ENCODE data around the gene AGAP2.

AGAP2 gene

GRCh38 chr12:57753756-57754337 lies 15.3 kb upstream of the AGAP2 start:
- no peak for DNase-seq (ENCODE audit: low read depth in 2 of 2)

- no peak for DNase-seq (ENCODE audit: low read depth in 2 of 2)
Observed at GRCh38 chr12:57752668-57753000, 14.1 kb upstream of the AGAP2 start.

- peak; percentile 97 to 99 for DNase-seq (ENCODE audit: low read depth in 2 of 2)
Observed at GRCh38 chr12:57751788-57752667, 13.5 kb upstream of the AGAP2 start, which contains the start of gene CDK4. Gene CDK4 (minus strand): TSS chr12:57752310. CDS start chr12:57751717, 593 bp downstream.

GRCh38 chr12:57751432-57751787 lies 12.9 kb upstream of the AGAP2 start:
- DNase-seq (ENCODE audit: low read depth in 2 of 2), result no peak

- DNase-seq (ENCODE audit: low read depth in 2 of 2), result no peak
Observed at GRCh38 chr12:57750561-57751431, 12.3 kb upstream of the AGAP2 start.

- DNase-seq (ENCODE audit: low read depth in 2 of 2), result no peak
Observed at GRCh38 chr12:57749061-57749460, 10.5 kb upstream of the AGAP2 start.

- DNase-seq (ENCODE audit: low read depth in 2 of 2), result no peak
Observed at GRCh38 chr12:57746025-57746424, 7.5 kb upstream of the AGAP2 start.

GRCh38 chr12:57745485-57745881 lies 6.9 kb upstream of the AGAP2 start:
- DNase-seq (ENCODE audit: low read depth in 2 of 2), result no peak

GRCh38 chr12:57744777-57745484 lies 6.4 kb upstream of the AGAP2 start, which contains the start of gene TSPAN31:
Gene TSPAN31 (plus strand): TSS chr12:57745039. CDS start chr12:57745155, 116 bp downstream.
- DNase-seq (ENCODE audit: low read depth in 2 of 2), result peak; percentile 88 to 90

- DNase-seq (ENCODE audit: low read depth in 2 of 2), result peak in 1 of 2 donors; percentile 42
Observed at GRCh38 chr12:57744194-57744776, 5.7 kb upstream of the AGAP2 start.

GRCh38 chr12:57743769-57744168 lies 5.2 kb upstream of the AGAP2 start:
- DNase-seq (ENCODE audit: low read depth in 2 of 2), result no peak

- DNase-seq (ENCODE audit: low read depth in 2 of 2), result peak; percentile 73 to 76
Observed at GRCh38 chr12:57741844-57742738, 3.5 kb upstream of the AGAP2 start.

GRCh38 chr12:57741413-57741789 lies 2.9 kb upstream of the AGAP2 start:
- DNase-seq (ENCODE audit: low read depth in 2 of 2), result no peak

- DNase-seq (ENCODE audit: low read depth in 2 of 2), result peak; percentile 68 to 73
Observed at GRCh38 chr12:57740656-57741412, 2.3 kb upstream of the AGAP2 start.

- DNase-seq (ENCODE audit: low read depth in 2 of 2), result no peak
Observed at GRCh38 chr12:57739914-57740538, 1.5 kb upstream of the AGAP2 start.

- DNase-seq (ENCODE audit: low read depth in 2 of 2), result no peak
Observed at GRCh38 chr12:57739387-57739786, 845 bp upstream of the AGAP2 start.

- no peak for DNase-seq (ENCODE audit: low read depth in 2 of 2)
Observed at GRCh38 chr12:57737467-57738460, 778 bp downstream of the AGAP2 start.

All from stimulated activated CD8-positive, alpha-beta memory T cell treated with anti-CD3 and anti-CD28 coated beads, Interleukin-15, amount 100 ng/mL, for 48 hours (primary cell).